GM15510 (cell line): ENCODE data around the gene ZNF311.

Experiments used
- POLR2A ChIP-seq: IDR thresholded peaks from 3 replicates; pipeline ENCODE4 v1.6.1; 2011; ENCODE audit warnings: borderline replicate concordance; ENCODE audit not compliant: insufficient read length; ENCODE audit errors: extremely low read depth

Gene ZNF311

GRCh38 chr6:28996844-28997510 is 8.1 kb downstream of the ZNF311 start:
- no peak for TF ChIP-seq POLR2A

GRCh38 chr6:28995093-28995650 is 9.9 kb downstream of the ZNF311 start:
- no peak for TF ChIP-seq POLR2A

GRCh38 chr6:28988536-28989311 is 16.4 kb downstream of the ZNF311 start:
- TF ChIP-seq POLR2A = no peak

GRCh38 chr6:28985462-28986164 is 19.5 kb downstream of the ZNF311 start:
- TF ChIP-seq POLR2A = no peak

- no peak for TF ChIP-seq POLR2A
Measured at GRCh38 chr6:28983838-28984237, 21.3 kb downstream of the ZNF311 start.

DNA sequence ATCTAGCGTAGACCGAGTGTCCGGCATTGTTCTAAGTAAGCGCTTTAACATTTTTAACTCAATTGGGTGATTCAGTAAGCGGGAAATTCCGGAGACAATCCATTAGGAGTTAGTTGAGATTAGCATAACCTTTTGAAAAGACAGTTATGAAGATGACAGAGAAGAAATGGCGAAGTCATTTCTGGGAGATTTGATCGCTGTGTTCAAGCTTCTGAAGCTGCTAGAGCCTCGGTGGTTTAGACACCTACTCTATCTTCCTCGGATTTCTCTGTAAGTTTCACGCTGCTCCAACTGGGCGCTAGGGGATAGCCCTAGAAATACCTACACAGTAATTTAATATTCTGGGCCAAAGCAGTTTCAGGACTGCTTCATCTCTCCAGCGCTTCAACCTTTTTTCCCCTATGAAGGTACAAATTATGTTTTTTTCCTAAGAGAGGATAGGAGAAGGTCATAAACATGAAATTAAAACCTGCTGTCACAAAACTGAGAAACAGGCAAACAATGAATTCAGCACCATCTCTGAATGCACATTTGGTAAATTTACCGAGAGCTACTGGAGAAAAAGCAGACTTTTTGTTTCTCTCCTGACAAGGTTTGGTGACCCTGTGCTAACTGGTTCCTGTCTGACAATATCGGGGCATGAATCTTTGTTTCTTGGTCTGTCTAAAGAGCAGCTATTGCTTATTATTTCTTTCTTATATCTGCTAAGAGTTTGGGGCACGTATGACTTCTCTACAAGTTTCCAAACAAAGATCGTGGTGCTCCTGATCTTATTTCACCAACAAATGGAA is 22.4 kb downstream of the ZNF311 start:
- no peak for TF ChIP-seq POLR2A

- TF ChIP-seq POLR2A = no peak
Measured at GRCh38 chr6:28981833-28982475, 23.2 kb downstream of the ZNF311 start.

- no peak for TF ChIP-seq POLR2A
Measured at GRCh38 chr6:28981431-28981832, 23.7 kb downstream of the ZNF311 start.

DNA sequence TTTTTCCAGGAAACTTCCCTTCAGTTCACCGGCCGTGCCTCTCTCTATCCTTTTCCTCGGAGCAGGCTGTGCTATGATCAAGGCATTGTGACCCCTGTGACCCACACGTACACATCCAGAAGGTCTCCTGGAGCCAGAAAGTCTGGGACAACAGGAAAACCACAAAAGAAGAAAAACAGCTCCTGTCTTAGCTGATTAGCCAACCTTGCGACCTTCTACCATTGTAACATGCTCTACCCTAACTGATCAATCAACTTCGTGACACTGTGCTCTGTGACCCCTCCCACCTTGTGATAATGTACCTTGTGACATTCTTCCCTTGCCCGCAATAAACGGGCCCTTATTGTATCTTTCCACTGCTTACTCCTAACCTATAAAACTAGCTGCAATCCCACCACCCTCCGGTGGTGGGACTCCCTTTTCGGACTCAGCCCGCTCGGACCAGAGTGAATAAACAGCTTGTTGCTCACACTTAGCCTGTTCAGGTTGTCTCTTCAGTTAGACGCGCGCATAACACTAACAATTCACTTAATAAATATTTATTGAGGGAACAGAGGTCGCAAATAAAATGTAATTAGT is 24.2 kb downstream of the ZNF311 start:
- no peak for TF ChIP-seq POLR2A

GRCh38 chr6:28980137-28980851 is 24.8 kb downstream of the ZNF311 start:
- TF ChIP-seq POLR2A = no peak

DNA sequence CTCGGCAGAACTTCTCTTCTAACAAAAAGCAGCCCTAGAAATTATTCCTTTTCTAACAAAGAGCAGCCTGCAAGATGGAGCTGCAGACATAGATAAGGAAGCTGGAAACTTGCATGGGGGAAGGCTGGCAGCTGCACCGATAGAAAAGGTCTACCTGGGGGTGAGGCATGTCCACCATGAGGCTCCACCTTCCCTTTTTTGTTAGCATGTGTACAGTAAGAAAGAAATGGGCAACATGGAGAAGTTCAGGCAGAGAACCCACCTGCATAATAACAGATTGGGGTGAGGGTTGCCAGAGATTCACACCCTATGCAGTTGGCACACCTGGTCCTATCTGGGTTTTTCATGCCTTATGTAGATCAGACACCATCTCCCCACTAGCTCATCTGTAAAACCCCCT is 25.4 kb downstream of the ZNF311 start:
- no peak for TF ChIP-seq POLR2A

DNA sequence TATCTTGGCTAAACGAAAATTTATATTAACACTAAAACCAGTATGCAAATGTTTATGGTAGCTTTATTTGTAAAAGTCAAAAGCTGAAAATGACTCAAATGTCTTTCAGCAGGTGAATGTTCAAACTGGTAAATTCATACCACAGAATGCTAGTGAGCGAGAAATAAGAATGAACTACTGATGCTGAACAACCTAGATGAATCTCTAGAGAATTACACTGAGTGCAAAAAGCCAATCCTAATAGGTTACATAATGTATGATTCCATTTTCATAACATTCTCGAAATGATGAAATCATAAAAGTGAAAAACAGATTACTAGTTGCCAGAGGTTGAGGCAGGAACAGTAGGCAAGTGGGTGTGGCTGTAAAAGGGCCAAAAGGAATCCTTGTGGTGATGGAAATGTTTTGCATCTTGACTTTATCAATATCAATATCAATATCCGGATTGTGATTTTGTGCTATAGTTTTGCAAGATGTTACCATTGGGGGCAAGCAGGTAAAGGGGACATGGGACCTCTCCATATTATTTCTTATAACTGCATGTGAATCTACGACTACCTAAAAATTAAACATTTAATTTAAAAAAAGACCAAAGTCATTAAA is 26.1 kb downstream of the ZNF311 start:
- no peak for TF ChIP-seq POLR2A

DNA sequence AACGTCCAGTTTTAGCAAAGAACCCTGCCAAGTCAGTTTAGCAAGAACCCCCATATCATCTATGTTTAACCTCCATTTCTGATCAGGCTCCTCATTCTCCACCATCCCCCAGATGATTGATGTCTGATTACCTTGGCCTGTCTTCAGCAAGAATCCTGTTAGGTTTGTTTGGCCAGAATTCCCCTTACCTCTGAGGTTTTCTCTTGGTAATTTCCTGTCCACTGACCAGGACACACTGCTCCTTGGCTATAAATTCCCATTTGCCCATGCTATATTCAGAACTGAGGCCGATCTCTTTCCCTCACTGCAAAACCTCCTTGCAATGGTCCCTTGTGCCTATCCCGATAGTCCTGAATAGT is 27.0 kb downstream of the ZNF311 start:
- no peak for TF ChIP-seq POLR2A
